HG02623 (cell line): Measurements from ENCODE around the gene GOLGA6L1.
"Not testable (repeated sequence)": the region's sequence is repeated elsewhere in the genome, so short reads cannot be mapped to it uniquely, and the experiment has no call there.

ENCODE experiments used
- ATAC-seq: cut with Tn5 transposase; IDR thresholded peaks from one replicate; pipeline ENCODE4 v1.9.1; 2021; ENCODE audit warnings: moderate library complexity; ENCODE audit not compliant: unreplicated experiment

The GOLGA6L1 gene

GRCh38 chr15:23136722-23137121 lies at the start of gene GOLGA6L1:
Gene GOLGA6L1 (minus strand): TSS chr15:23136822. CDS start chr15:23136731, 91 bp downstream.
- not testable (repeated sequence) for ATAC-seq

- ATAC-seq: not testable (repeated sequence)
Measured at GRCh38 chr15:23181201-23181600, 44.6 kb upstream of the GOLGA6L1 start.

GRCh38 chr15:23180547-23180927 lies 43.9 kb upstream of the GOLGA6L1 start:
- not testable (repeated sequence) for ATAC-seq

- ATAC-seq: not testable (repeated sequence)
Measured at GRCh38 chr15:23179768-23180546, 43.3 kb upstream of the GOLGA6L1 start.

GRCh38 chr15:23176683-23177082 lies 40.1 kb upstream of the GOLGA6L1 start:
- not testable (repeated sequence) for ATAC-seq

GRCh38 chr15:23175606-23176005 lies 39.0 kb upstream of the GOLGA6L1 start:
- ATAC-seq: not testable (repeated sequence)

GRCh38 chr15:23174609-23175140 lies 38.1 kb upstream of the GOLGA6L1 start:
- ATAC-seq: not testable (repeated sequence)

- not testable (repeated sequence) for ATAC-seq
Measured at GRCh38 chr15:23132787-23133186, 3.8 kb downstream of the GOLGA6L1 start.

- ATAC-seq: no peak
Measured at GRCh38 chr15:23118208-23118607, 18.4 kb downstream of the GOLGA6L1 start.

- ATAC-seq: no peak
Measured at GRCh38 chr15:23095796-23096195, 40.8 kb downstream of the GOLGA6L1 start.

- no peak for ATAC-seq
Measured at GRCh38 chr15:23083115-23083514, 53.5 kb downstream of the GOLGA6L1 start.

GRCh38 chr15:23081996-23082737 lies 54.5 kb downstream of the GOLGA6L1 start:
- ATAC-seq: not testable (repeated sequence)

GRCh38 chr15:23081271-23081670 lies 55.4 kb downstream of the GOLGA6L1 start:
- no peak for ATAC-seq

GRCh38 chr15:23079766-23080165 lies 56.9 kb downstream of the GOLGA6L1 start:
- ATAC-seq: no peak
